ENCODE data around the gene CAMK2D. TPM values are rescaled to one million over a fixed set of nuclear protein-coding genes. Genes with fewer than 3 reads are reported as not detected.
"Not testable (repeated sequence)": the region's sequence is repeated elsewhere in the genome, so short reads cannot be mapped to it uniquely, and the experiment has no call there.

Gene CAMK2D
- total RNA-seq, 1 experiment from 2014 or later, result 32.1 TPM

- TF ChIP-seq CTCF (IDR thresholded peaks at IDR 0.05; ENCODE audit: unreplicated experiment), result no peak
These were observed 72.1 kb downstream of the CAMK2D start for GRCh38 chr4:113689394-113689793.

DNA sequence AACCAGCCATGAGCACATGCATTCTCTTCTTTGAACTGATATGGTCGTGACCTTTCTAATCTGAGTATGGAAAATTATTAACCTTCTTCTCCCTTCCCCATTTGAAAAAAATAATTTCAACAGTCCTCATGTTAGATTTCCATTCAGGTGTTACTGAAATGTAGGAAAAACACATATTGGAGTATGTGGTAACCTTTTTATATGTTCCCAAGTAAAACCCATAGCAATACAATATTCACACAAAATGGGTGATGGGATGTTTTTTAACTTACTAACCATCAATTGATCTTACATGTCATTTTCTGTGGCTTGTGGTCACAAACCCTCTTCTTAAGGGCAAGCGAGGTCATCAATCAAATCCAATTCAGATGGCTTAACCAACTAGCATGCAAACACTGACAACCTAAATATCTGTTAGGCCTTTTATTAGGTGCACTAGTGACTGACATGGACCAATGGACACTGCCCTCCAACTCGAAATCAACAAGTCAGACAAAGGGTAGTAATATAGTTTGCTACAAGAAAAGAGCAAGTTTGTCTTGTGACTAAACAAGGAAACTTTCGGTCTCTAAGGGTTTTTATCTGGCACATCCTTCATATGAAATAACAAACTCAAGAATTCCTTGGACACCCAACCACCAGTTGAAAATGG lies 74.3 kb downstream of the CAMK2D start:
- no peaks in the 10 kb centered on the region for H3K36me3 Mint-ChIP-seq (ENCODE audit: insufficient read depth, unreplicated experiment)
- no peak overlapping the region for H3K4me3 Mint-ChIP-seq (ENCODE audit: unreplicated experiment)
- TF ChIP-seq CTCF (IDR thresholded peaks at IDR 0.05; ENCODE audit: unreplicated experiment), result no peak
- no peaks in the 10 kb centered on the region for H3K9me3 Mint-ChIP-seq (ENCODE audit: unreplicated experiment)
- peaks cover 8% of the 10 kb centered on the region for H3K4me1 Mint-ChIP-seq (ENCODE audit: insufficient read depth, unreplicated experiment)
- BruUV-seq (replicated peaks), result TSS peak; percentile 6
- CTCF ChIA-PET, result no interaction called here
- intact Hi-C loops (cut with micrococcal nuclease), result no loop called here
- POLR2A ChIA-PET, result interaction anchor here (0.9 to 1.3 kb wide), 2 partner anchors 9 to 12 kb away, joined by 3 to 5 read pairs; no protein-coding TSS in a partner anchor
- H3K27ac Mint-ChIP-seq (ENCODE audit: low read depth, unreplicated experiment), result no peak overlapping the region
- no peak for DNase-seq (ENCODE audit: unreplicated experiment)
- no peaks in the 10 kb centered on the region for H3K27me3 Mint-ChIP-seq (ENCODE audit: insufficient read depth, unreplicated experiment)

More at GRCh38 chr4:113689394-113689793, 72.1 kb downstream of the CAMK2D start:
- Mint-ChIP-seq H3K27me3 (ENCODE audit: insufficient read depth, unreplicated experiment) (no peaks in the 10 kb centered on the region), H3K9me3 (ENCODE audit: unreplicated experiment) (no peaks in the 10 kb centered on the region), H3K4me3 (ENCODE audit: unreplicated experiment) (no peak overlapping the region), H3K4me1 (ENCODE audit: insufficient read depth, unreplicated experiment) (no peaks in the 10 kb centered on the region), H3K27ac (ENCODE audit: low read depth, unreplicated experiment) (no peak overlapping the region), H3K36me3 (ENCODE audit: insufficient read depth, unreplicated experiment) (no peaks in the 10 kb centered on the region)
- no peak for DNase-seq (ENCODE audit: unreplicated experiment)
- POLR2A ChIA-PET, result interaction anchor here (1.0 kb wide), 1 partner anchor 19 kb away, joined by 3 read pairs; no protein-coding TSS in a partner anchor
- no TSS peak for BruUV-seq (replicated peaks)
- CTCF ChIA-PET, result interaction anchor here (0.9 to 1.4 kb wide), 2 partner anchors 31 to 142 kb away, joined by 3 to 5 read pairs; no protein-coding TSS in a partner anchor
- intact Hi-C loops (cut with micrococcal nuclease), result no loop called here

GRCh38 chr4:113685157-113685556 lies 76.4 kb downstream of the CAMK2D start:
- POLR2A ChIA-PET, result interaction anchor here (0.8 kb wide), 1 partner anchor 18 kb away, joined by 3 read pairs; no protein-coding TSS in a partner anchor
- H3K4me1 Mint-ChIP-seq (ENCODE audit: insufficient read depth, unreplicated experiment); H3K27me3 Mint-ChIP-seq (ENCODE audit: insufficient read depth, unreplicated experiment); DNase-seq (ENCODE audit: unreplicated experiment); H3K27ac Mint-ChIP-seq (ENCODE audit: low read depth, unreplicated experiment); H3K36me3 Mint-ChIP-seq (ENCODE audit: insufficient read depth, unreplicated experiment); BruUV-seq (replicated peaks); H3K4me3 Mint-ChIP-seq (ENCODE audit: unreplicated experiment); H3K9me3 Mint-ChIP-seq (ENCODE audit: unreplicated experiment): not testable (repeated sequence)
- CTCF ChIA-PET, result interaction anchor here (0.7 to 0.9 kb wide), 3 partner anchors 17 to 188 kb away, joined by 3 to 5 read pairs (median 4); no protein-coding TSS in a partner anchor
- intact Hi-C loops (cut with micrococcal nuclease), result loop anchor here (2.0 kb wide), 1 partner anchor 290 kb away; no protein-coding TSS in a partner anchor

GRCh38 chr4:113684534-113685091 lies 76.9 kb downstream of the CAMK2D start:
- Mint-ChIP-seq H3K4me1 (ENCODE audit: insufficient read depth, unreplicated experiment) (peaks cover 8% of the 10 kb centered on the region), H3K27me3 (ENCODE audit: insufficient read depth, unreplicated experiment) (no peaks in the 10 kb centered on the region), H3K4me3 (ENCODE audit: unreplicated experiment) (no peak overlapping the region), H3K9me3 (ENCODE audit: unreplicated experiment) (no peaks in the 10 kb centered on the region), H3K36me3 (ENCODE audit: insufficient read depth, unreplicated experiment) (no peaks in the 10 kb centered on the region), H3K27ac (ENCODE audit: low read depth, unreplicated experiment) (no peak overlapping the region)
- no peak for TF ChIP-seq CTCF (IDR thresholded peaks at IDR 0.05; ENCODE audit: unreplicated experiment)
- peak; percentile 30 for DNase-seq (ENCODE audit: unreplicated experiment)
- intact Hi-C loops (cut with micrococcal nuclease), result loop anchor here (2.0 kb wide), 1 partner anchor 290 kb away; no protein-coding TSS in a partner anchor
- no TSS peak for BruUV-seq (replicated peaks)
- POLR2A ChIA-PET, result interaction anchor here (0.6 to 0.8 kb wide), 2 partner anchors 17 to 170 kb away, joined by 3 read pairs; no protein-coding TSS in a partner anchor
- CTCF ChIA-PET, result interaction anchor here (0.6 to 0.9 kb wide), 4 partner anchors 18 to 232 kb away, joined by 3 to 5 read pairs (median 4); no protein-coding TSS in a partner anchor

All from MCF 10A (cell line).